ENCODE data around the gene NDRG2.

- no peak for TF ChIP-seq CTCF (IDR thresholded peaks at IDR 0.05; ENCODE audit: insufficient read depth, low read length, poor library complexity, severe bottlenecking)
- no peak for TF ChIP-seq EZH2phosphoT487 (conservative IDR thresholded peaks at IDR 0.05; ENCODE audit: low read length)
These were observed 53.2 kb downstream of the NDRG2 start for GRCh38 chr14:20971705-20972021.
